ENCODE results near the gene MUC6.
"Not testable (repeated sequence)": the region's sequence is repeated elsewhere in the genome, so short reads cannot be mapped to it uniquely, and the experiment has no call there.

MUC6 gene

DNA sequence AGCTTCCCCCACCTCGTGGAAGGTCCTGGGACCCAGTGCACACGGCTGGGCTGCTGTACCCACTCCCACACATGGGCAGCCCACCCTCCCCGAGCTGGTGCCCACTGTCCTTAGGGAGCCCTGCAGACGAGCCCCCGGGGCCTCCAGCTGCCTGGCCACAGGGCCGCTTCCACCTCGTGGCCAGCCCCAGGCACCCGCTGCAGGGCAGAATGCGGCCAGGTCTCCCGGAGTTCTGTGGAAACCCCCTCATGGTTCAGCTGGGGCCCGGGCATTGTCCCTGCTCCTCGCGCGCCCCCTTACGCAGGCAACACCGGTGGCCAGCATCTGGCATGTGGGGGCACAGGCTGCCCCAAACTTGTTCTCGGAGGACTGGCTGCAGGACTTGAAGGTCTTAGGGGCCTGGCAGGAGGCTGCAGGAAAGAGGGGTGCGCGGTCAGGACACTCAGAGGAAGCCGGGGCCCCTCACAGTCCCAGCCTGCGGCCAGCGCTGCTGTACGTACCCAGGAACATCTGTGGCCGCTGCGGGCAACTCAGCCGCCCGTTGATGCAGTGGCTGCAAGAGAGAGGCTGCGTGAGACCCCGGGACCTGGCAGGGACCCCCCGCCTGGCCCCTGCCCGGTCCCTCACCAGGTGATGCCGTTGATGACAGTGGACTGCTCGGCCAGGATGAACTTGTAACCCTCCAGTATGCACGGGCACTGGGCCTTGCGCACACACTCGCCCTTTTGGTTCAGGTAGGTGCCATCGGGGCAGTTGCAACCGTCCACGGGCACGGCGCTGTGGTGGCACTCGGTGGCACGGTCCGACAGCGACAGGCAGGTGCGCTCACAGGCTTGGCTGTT lies 9.7 kb downstream of the MUC6 start:
- no peak for FAIRE-seq
- DNase-seq (ENCODE audit: insufficient read length, low spot score), result no peak

DNA sequence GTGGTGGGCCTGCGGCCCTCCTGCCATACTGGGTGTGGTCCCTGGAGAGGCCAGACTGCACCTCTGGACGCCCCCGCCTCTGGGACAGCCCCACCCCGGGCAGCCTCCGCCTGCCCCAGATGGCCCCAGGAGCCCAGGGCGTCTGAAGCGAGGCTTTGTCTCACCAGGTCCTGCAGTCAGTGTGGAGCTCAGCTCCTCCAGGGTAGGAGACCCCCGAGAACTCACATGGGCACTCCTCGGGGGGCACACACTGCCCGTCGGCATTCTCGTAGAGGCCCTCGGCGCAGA lies 10.4 kb downstream of the MUC6 start:
- DNase-seq (ENCODE audit: insufficient read length, low spot score), result no peak
- FAIRE-seq, result no peak

DNA sequence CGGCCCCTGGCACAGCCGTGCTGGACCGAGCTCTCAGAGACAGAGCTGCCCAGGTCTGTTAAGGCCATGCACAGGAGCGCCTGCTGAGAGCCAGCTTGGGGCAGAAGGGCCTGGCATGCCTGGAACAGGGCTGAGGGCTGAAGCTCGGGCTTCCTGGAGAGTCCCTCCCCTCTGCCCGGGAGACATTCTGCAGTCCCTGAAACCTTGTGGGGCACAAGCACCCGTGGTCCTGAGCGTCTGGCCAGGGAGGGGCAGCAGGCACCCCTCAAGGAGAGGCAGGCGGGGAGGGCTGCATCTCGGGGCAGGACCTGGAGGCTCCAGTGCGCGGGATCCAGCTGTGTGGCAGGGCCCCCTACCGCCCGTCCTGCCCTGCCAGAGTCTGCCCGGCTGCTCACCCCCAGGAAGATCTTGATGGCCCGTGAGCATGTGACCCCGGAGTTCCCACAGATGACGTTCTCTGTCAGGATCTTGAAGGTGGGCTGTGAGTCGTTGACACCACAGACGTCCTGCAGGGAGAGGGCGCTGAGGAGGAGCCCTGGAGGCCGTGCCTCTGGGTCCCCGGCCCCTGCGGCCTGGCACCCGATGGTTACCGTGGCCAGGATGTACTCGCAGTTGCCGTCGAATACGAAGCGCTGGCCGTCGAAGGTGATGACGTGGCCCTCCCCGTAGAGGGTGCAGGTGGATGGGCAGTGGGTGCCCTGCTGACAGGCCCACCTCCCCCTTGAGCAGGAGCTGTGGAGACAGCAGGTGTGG lies 10.9 kb downstream of the MUC6 start:
- FAIRE-seq (no peak), DNase-seq (ENCODE audit: insufficient read length, low spot score) (no peak)

DNA sequence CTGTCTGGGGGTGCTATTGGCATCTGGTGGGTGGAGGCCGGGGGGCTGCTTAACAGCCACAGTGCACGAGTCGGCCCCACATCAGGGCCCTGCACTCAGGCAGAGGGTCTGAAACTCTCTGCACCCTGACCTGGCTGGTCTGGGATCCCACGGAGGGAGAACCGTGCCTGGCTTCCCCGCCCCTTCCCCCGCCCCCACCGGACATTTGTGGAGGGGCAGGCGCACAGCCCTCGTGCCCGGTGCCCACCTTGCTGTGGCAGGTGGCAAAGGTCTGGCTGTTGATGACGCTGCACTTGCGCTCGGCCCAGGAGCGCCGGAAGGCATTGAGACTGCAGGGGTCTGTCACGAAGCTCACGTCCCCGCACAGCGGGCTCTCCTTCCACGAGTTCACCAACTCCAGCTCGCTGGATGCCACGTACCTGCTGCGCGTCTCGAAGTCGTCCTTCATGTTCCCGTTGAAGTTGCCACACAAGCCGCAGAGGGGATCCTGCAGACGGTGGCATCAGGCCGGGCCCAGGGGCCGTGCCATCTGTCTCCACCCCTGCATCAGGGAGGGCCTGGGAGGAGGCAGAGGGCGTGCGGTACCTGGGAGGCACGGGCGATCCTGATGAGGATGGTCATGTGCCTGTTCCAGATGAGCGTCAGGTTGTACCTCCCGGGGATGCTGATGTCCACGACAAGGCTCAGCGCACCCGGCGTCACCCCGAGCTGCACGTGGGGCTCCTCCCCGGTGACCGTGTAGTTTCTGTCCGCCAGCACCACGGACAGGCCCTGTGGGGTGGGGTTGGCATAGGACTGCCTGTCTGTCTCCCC lies 11.7 kb downstream of the MUC6 start:
- DNase-seq (ENCODE audit: insufficient read length, low spot score), result no peak
- FAIRE-seq, result no peak

DNA sequence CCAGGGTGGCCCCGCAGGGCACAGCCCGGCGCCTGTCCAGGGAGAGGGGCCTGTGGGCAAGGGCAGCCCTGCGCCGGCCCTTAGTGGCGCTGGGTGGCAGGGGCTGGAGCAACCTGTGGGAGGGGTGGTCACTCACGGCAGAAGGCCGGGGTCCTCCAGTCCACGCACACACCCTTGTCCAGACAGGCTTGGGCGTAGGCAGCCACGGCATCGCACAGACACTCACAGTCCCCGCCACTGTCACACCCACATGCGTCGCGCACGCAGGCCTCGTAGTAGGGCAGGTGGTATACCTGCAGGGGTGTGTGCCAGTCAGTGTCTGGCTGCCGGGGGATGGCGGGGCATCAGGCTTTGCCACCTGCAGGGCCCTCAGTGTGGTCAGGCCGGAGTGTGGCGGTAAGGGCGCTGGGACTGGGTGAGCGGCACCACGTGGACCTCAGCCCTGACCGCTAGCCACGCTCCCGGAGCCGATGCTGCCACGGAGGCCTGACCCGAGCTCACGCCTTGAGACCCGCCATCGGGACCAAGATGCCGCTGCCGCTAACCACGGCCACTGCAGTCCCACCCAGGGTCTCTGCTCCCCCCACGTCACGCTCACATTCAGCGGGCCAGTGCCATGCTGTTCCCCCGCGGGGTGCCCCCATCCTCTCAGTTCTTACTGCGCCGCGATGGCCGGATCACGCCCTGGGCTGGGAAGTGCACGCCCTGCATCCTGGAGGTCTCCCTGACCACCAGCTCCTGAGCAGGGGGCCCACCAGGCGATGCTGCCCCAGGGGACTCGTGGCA lies 12.5 kb downstream of the MUC6 start:
- no peak for DNase-seq (ENCODE audit: insufficient read length, low spot score)
- no peak for FAIRE-seq

DNA sequence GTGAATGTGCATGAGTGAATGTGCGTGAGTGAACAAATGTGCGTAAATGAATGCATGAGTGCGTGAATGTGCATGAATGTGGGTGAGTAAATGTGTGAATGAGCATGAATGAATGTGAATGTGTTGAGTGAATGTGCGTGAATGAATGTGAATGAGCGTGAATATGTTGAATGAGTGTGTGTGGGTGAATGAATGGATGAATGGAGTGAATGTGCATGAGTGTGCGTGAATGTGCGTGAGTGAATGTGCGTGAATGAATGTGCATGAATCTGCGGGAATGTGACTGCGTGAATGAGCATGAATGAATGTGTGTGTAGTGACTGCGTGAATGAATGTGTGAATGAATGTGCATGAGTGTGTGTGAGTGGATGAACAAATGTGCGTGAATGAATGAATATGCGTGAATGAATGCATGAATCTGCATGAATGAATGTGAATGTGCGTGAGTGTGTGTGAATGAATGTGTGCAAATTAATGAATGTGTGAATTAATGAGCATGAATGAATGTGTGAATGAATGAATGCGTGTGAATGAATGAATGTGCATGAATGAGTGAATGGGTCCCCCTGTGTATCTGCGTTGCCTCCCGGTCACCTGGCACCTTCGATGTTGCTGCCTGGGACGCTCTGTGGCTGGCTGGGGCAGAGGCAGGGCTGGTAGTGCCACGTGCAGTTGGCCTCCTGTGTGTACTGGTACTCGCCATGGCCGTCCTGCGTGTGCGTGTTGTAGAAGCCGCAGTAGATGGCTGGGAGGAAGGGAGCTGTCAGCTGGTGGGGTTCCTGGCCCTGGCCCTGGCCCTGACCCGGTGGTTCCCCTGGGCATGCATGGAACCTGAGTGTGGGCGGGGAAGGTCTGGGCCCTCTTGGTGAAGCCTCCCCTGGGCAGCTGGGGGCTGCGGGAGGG lies 13.4 kb downstream of the MUC6 start:
- FAIRE-seq (peak; percentile 86), DNase-seq (ENCODE audit: insufficient read length, low spot score) (no peak)

DNA sequence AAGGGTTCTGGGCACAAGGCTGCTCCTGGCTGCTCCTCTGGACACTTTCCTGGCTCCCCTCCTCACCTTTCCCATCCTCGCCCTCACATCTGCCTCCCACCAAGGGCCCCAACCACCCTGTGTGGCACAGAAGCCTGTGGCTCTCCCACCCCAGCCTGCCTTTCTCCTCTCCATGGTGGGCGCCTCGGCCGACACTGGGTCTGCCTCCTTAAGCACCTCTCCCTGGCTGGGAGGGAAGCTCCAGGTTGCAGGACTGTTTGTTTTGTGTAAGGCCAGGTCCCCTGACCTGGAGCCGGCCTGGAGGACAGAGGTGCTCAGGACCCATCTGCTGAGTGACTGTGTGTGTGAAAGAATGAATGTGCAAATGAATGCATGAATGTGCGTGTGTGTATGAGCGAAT lies 14.1 kb downstream of the MUC6 start:
- no peak for DNase-seq (ENCODE audit: insufficient read length, low spot score)
- no peak for FAIRE-seq

DNA sequence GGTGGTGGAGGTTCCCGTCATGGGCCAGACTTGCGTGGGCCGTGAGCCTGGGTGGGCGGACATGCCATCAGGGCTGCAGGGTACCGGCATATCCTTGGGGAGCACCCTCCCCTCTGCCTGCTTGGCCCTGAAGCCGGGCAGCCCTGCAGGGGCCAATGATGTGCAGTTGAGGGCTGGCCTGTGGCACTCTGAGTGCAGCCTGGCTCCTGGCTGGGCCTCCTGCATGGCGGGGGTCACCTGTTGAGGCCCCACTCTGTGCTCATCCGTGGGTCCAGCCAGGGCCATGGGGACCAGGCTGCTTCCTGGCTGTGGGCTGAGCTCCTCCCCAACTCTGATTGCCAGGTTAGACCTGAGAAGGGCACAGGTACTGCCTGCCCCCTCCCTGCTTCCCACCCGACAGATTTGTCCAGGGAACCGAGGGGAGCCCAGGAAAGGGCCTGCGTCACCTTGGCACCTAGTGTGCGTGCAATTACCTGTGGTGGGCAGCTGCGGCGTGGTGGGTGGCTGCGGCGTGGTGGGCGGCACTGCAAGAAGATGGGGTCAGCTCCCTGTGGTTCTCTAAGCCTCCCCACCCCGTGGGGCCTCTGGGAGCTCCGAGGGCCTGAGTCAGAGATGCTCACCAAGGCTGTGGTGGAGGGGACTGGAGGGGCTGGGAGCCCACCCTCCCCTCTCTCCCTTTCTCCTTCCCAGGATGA lies 16.2 kb downstream of the MUC6 start:
- DNase-seq (ENCODE audit: insufficient read length, low spot score), result no peak
- no peak for FAIRE-seq

DNA sequence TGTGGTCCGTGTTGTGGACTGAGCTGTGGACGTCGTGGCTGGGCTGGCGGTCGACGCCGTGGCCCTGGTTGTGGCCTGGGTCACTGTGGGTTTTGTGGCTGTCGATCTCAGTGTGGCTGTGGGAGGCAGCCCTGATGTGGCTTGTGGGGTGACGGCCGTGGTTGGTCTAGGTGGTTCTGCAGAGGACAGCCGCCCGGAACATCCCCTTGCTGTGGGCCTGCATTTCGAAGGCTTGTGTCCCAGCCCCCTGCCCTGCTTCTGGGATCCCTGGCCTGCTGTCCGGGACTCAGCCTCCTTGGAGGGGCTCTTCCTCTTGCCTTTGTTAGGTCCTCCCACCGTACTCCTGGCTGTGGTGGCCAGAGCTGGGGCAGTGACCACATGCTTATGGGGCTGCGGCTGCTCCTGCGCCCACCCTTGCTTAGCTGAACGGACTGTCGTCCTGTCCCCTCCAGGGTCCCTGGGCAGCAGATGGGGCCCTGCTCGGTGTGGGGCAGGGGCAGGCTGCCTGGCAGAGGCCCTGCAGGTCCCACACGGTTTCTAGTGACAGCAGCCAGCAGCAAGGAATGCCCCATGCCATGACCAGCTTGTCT lies 17.1 kb downstream of the MUC6 start:
- no peak for FAIRE-seq
- DNase-seq (ENCODE audit: insufficient read length, low spot score), result no peak

DNA sequence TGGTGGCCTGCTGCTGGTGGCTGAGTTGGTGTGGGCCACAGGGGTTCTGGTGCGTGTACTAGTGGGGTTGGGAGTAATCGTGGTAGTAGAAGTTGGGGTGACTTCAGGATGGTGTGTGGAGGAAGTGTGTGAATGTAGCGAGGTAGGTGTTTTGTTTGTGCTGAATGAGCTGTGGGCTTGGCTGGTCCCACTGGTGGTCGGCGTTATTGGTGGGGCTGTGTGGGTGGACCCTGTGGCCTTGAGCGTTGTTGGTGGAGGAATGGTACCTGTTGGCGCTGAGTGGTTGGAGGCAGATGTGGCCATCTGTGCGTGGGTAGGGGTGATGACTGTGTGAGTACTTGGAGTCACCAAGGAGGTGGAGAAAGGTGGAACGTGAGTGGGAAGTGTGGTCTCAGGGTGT lies 18.4 kb downstream of the MUC6 start:
- FAIRE-seq (no peak), DNase-seq (ENCODE audit: insufficient read length, low spot score) (no peak)

DNA sequence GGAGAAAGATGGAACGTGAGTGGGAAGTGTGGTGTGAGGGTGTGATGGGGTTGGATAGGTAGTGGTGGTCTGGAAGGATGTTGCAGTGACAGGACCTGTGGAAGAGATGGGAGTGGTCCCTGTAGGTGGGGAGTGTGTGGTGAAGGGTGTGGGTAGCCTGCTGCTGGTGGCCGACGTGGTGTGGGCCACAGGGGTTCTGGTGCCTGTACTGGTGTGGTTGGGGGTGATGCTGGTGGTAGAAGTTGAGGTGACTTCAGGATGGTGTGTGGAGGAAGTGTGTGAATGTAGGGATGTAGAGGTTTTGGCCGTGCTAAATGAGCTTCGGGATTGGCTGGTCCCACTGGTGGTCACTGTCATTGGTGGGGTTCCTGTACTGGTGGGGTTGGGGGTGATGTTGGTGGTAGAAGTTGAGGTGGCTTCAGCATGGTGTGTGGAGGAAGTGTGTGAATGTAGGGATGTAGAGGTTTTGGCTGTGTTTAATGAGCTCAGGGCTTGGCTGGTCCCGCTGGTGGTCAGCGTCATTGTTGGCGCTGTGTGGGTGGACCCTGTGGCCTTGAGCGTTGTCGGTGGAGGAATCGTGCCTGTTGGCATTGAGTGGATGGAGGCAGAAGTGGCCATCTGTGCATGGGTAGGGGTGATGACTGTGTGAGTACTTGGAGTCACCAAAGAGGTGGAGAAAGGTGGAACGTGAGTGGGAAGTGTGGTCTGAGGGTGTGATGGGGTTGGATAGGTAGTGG lies 19.1 kb downstream of the MUC6 start:
- no peak for FAIRE-seq
- DNase-seq (ENCODE audit: insufficient read length, low spot score), result no peak

DNA sequence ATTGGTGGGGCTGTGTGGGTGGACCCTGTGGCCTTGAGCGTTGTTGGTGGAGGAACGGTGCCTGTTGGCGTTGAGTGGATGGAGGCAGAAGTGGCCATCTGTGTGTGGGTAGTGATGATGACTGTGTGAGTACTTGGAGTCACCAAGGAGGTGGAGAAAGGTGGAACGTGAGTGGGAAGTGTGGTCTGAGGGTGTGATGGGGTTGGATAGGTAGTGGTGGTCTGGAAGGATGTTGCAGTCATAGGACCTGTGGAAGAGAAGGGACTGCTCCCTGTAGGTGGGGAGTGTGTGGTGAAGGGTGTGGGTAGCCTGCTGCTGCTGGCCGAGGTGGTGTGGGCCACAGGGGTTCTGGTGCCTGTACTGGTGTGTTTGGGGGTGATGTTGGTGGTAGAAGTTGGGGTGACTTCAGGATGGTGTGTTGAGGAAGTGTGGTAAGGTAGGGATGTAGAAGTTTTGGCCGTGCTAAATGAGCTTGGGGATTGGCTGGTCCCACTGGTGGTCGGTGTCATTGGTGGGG lies 19.9 kb downstream of the MUC6 start:
- peak; percentile 100 for FAIRE-seq
- DNase-seq (ENCODE audit: insufficient read length, low spot score), result not testable (repeated sequence)

DNA sequence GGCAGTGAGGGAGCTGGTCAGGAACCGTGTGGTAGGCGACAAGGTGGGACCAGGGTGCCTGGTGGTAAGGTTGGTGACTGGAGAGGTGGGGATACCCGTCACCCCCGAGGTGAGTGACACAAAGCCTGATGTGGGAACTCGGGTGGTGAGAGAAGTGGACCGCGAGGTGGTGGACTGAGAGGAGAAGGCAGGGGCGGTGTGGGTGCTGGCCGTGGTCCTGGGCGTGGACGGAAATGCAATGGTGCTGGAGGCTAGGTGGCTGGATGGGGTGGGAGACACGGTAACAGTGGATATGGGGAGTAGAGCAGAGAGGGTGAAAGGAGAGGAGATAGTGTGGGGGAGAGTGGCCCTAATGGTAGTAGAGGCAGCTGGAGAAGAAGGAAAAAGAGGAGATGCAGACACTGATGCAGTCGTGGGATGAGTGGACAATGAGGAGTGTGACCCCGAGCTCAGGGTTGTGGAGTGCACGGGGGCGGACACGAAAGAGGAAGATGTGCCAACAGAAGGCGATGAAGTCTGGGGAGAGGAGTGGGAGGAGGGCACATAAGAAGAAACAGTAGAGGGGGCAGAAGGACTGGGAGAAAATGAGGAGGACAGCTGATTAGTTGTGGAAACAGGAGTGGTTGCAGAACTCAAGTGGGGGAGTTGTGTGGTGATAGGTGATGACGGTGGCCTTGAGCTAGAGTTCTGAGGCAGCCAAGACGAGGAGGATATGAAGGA lies 20.5 kb downstream of the MUC6 start:
- FAIRE-seq, result no peak
- no peak for DNase-seq (ENCODE audit: insufficient read length, low spot score)

DNA sequence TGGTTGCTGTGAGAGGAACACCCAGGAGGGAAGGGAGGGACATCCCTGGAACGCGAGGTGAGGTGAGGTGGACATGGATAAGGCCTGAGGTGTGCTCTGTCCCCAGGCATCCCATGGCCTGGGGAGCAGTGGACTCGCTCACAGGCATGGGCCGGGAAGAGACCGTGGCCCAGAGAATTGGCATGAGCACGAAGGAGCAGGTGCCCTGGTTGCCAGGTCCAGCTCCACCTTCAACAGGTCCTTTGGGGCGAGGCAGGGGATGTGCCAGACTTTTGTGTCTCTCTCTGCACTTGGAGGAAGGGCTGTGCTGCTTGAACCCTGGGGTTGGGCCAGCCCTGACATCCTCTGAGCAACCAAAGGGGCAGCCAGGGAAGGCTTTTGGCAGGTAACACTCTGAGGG lies 21.5 kb downstream of the MUC6 start:
- FAIRE-seq (no peak), DNase-seq (ENCODE audit: insufficient read length, low spot score) (no peak)

DNA sequence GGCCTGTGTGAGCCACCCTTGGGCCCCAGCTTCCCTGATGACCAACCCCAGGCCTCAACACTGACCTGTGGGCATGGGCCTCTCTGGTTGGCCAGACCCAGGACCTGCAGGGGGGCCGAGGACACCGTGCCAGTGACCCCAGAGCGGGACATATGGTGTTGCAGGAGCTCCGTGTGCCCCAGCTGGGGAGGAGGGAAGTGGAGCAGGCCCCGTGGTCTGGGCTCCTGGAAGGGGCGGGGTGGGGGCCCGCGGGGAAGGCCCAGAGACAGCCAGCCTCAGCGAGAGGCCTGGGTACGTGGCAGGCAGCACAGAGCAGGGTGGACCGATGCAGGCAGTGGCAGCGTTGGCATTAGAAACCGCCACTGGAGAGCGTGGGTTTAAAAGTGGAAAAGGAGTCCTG lies 22.2 kb downstream of the MUC6 start:
- FAIRE-seq (no peak), DNase-seq (ENCODE audit: insufficient read length, low spot score) (no peak)

DNA sequence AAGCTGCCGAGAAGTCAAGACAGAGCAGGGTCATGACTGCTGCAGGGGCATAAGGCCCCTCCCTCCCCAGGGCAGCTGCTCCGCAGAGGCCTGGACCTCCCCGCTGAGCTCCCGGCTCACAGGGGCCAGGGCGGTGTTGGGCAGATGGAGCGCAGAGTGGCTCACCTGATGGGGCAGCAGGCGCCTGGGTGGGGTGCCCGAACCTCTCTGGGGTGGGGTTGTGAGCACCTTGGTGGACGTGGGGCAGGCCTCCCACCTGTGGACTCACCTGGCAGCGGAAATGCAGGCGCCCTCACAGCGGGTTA lies 22.9 kb downstream of the MUC6 start:
- FAIRE-seq, result no peak
- no peak for DNase-seq (ENCODE audit: insufficient read length, low spot score)
